ENCODE results near the gene TERF2IP.
A peak's percentile ranks its signal among the peaks of the same experiment; 100 is the strongest.

TERF2IP gene

GRCh38 chr16:75647492-75648264, at the start of gene TERF2IP, which contains the start of gene KARS1:
Gene TERF2IP, plus strand, starts transcription at chr16:75647773. Its CDS starts 110 bp downstream, at chr16:75647883.
Gene KARS1, minus strand, starts transcription at chr16:75647665. Its CDS starts 26 bp downstream, at chr16:75647639.
- peak; percentile 97 for DNase-seq (ENCODE audit: low read depth, low spot score)

- DNase-seq (ENCODE audit: low read depth, low spot score), result no peak
Observed at GRCh38 chr16:75599452-75600277, 47.9 kb upstream of the TERF2IP start.

GRCh38 chr16:75603241-75603640, 44.3 kb upstream of the TERF2IP start:
- no peak for DNase-seq (ENCODE audit: low read depth, low spot score)

- DNase-seq (ENCODE audit: low read depth, low spot score), result no peak
Observed at GRCh38 chr16:75606507-75606906, 41.1 kb upstream of the TERF2IP start.

- DNase-seq (ENCODE audit: low read depth, low spot score), result no peak
Observed at GRCh38 chr16:75614066-75614897, 33.3 kb upstream of the TERF2IP start.

GRCh38 chr16:75615619-75616018, 32.0 kb upstream of the TERF2IP start:
- no peak for DNase-seq (ENCODE audit: low read depth, low spot score)

- DNase-seq (ENCODE audit: low read depth, low spot score), result no peak
Observed at GRCh38 chr16:75616521-75617010, 31.0 kb upstream of the TERF2IP start.

GRCh38 chr16:75617121-75617520, 30.5 kb upstream of the TERF2IP start:
- DNase-seq (ENCODE audit: low read depth, low spot score), result no peak

GRCh38 chr16:75618780-75619179, 28.8 kb upstream of the TERF2IP start:
- no peak for DNase-seq (ENCODE audit: low read depth, low spot score)

GRCh38 chr16:75620326-75621169, 27.0 kb upstream of the TERF2IP start:
- DNase-seq (ENCODE audit: low read depth, low spot score), result no peak

- no peak for DNase-seq (ENCODE audit: low read depth, low spot score)
Observed at GRCh38 chr16:75621170-75621477, 26.4 kb upstream of the TERF2IP start.

- DNase-seq (ENCODE audit: low read depth, low spot score), result peak; percentile 99
Observed at GRCh38 chr16:75622761-75623605, 24.6 kb upstream of the TERF2IP start, which contains the start of gene ADAT1. Gene ADAT1, minus strand, starts transcription at chr16:75623281. Its CDS starts 2,482 bp downstream, at chr16:75620799.

- DNase-seq (ENCODE audit: low read depth, low spot score), result no peak
Observed at GRCh38 chr16:75624921-75625334, 22.6 kb upstream of the TERF2IP start.

GRCh38 chr16:75626806-75627205, 20.8 kb upstream of the TERF2IP start:
- no peak for DNase-seq (ENCODE audit: low read depth, low spot score)

- DNase-seq (ENCODE audit: low read depth, low spot score), result no peak
Observed at GRCh38 chr16:75627851-75628250, 19.7 kb upstream of the TERF2IP start.

- DNase-seq (ENCODE audit: low read depth, low spot score), result no peak
Observed at GRCh38 chr16:75628351-75628750, 19.2 kb upstream of the TERF2IP start.

GRCh38 chr16:75629132-75629531, 18.4 kb upstream of the TERF2IP start:
- DNase-seq (ENCODE audit: low read depth, low spot score), result no peak

- DNase-seq (ENCODE audit: low read depth, low spot score), result no peak
Observed at GRCh38 chr16:75630052-75630451, 17.5 kb upstream of the TERF2IP start.

- DNase-seq (ENCODE audit: low read depth, low spot score), result no peak
Observed at GRCh38 chr16:75632857-75633256, 14.7 kb upstream of the TERF2IP start.

GRCh38 chr16:75635036-75635435, 12.5 kb upstream of the TERF2IP start:
- no peak for DNase-seq (ENCODE audit: low read depth, low spot score)

Data from ELF-1 (cell line).